ENCODE results near the gene MAD2L2. TPM values are rescaled to one million over a fixed set of nuclear protein-coding genes. Genes with fewer than 3 reads are reported as not detected.
"Not testable (repeated sequence)": the region's sequence is repeated elsewhere in the genome, so short reads cannot be mapped to it uniquely, and the experiment has no call there.

Gene MAD2L2
- total RNA-seq, 1 donor from 2014 or later, result 18.3 TPM

DNA sequence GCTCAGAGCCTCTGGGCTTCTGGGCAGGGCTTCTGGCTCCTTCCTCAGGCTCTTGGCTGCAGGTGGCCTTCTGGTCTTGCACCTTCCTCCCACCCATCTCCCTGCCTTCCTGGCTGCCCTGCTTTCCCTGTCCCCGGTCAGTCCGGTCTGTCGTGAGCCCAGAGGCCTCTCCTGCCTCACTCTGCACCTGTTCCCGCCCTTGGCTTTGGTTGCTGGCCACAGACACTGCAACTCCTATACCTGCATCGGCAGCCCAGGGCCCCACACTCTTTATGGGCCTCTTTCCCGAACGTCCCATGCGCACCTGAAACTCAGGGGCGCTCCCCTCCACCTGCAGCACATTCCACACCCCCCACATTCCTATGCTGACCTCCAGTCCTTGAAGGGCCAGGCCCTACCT is 34.6 kb downstream of the MAD2L2 start:
- Histone ChIP-seq H3K9me3 (no peaks in the 10 kb centered on the region), H3K4me1 (peaks cover 5 to 7% of the 10 kb centered on the region in 2 donors), H3K4me3 (no peak overlapping the region), H3K27ac (no peak overlapping the region), H3K27me3 (no peaks in the 10 kb centered on the region), H3K36me3 (no peaks in the 10 kb centered on the region)
- intact Hi-C loops (cut with DNase I), result no loop called here
- TF ChIP-seq, protein P1, sequence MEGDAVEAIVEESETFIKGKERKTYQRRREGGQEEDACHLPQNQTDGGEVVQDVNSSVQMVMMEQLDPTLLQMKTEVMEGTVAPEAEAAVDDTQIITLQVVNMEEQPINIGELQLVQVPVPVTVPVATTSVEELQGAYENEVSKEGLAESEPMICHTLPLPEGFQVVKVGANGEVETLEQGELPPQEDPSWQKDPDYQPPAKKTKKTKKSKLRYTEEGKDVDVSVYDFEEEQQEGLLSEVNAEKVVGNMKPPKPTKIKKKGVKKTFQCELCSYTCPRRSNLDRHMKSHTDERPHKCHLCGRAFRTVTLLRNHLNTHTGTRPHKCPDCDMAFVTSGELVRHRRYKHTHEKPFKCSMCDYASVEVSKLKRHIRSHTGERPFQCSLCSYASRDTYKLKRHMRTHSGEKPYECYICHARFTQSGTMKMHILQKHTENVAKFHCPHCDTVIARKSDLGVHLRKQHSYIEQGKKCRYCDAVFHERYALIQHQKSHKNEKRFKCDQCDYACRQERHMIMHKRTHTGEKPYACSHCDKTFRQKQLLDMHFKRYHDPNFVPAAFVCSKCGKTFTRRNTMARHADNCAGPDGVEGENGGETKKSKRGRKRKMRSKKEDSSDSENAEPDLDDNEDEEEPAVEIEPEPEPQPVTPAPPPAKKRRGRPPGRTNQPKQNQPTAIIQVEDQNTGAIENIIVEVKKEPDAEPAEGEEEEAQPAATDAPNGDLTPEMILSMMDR (IDR thresholded peaks at IDR 0.05), result no peak
- no peak for DNase-seq (ENCODE audit: low spot score in 2 of 2)

DNA sequence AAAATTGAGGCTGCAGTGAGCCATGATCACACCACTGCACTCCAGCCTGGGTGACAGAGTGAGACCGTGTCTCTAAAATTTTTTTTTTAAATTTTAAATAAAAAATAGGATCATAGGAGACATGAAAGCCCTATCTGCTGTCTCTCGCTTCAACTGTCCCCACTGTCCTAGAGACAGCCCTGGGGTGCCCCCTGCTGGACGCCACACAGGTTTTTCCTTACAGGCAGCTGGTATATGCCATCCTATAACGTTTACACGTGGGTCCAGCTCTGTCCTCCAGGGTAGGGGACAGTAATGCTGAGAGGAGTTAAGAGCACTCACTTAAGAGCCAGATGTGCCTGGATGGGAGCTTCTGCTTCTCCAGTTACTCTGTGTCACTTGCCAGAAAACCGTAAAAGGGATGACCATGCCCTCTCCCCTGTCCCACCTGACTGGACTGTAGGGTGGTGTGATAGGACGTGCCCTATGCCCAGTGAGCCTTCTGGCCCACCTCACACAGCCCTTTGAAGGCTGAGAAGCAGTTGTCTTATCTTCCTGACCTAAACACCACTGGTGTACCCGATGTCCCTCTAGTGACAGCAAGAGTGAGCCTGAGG is 35.2 kb downstream of the MAD2L2 start:
- Histone ChIP-seq H3K9me3 (no peaks in the 10 kb centered on the region), H3K36me3 (no peaks in the 10 kb centered on the region), H3K4me1 (peaks cover 5 to 6% of the 10 kb centered on the region in 2 donors), H3K4me3 (no peak overlapping the region), H3K27ac (no peak overlapping the region), H3K27me3 (no peaks in the 10 kb centered on the region)
- DNase-seq (ENCODE audit: low spot score in 2 of 2), result no peak
- TF ChIP-seq, protein P1 (IDR thresholded peaks at IDR 0.05), result peak; percentile 55 to 72 (median 58)
- intact Hi-C loops (cut with DNase I), result no loop called here

DNA sequence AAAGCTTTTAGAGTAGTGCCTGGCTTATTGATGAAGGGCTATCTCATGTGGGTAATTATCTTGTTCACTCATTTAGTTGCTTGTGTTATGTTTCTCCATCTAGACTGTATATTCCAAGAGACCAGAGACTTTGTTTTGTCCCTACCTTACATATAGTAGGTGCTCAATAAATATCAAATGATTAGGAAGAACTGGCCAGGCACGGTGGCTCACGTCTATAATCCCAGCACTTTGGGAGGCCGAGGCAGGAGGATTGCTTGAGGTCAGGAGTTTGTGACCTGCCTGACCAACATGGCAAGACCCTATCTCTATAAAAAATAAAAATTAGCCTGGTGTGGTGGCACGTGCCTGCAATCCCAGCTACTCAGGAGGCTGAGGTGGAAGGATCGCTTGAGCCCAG is 35.7 kb downstream of the MAD2L2 start:
- no peaks in the 10 kb centered on the region for H3K27me3 ChIP-seq
- H3K4me1 ChIP-seq, result peaks cover 1 to 5% of the 10 kb centered on the region in 2 donors
- intact Hi-C loops (cut with DNase I), result no loop called here
- no peaks in the 10 kb centered on the region for H3K36me3 ChIP-seq
- no peak for DNase-seq (ENCODE audit: low spot score in 2 of 2)
- no peak overlapping the region for H3K27ac ChIP-seq
- TF ChIP-seq, protein P1 (IDR thresholded peaks at IDR 0.05), result no peak
- no peak overlapping the region for H3K4me3 ChIP-seq
- H3K9me3 ChIP-seq, result no peaks in the 10 kb centered on the region

DNA sequence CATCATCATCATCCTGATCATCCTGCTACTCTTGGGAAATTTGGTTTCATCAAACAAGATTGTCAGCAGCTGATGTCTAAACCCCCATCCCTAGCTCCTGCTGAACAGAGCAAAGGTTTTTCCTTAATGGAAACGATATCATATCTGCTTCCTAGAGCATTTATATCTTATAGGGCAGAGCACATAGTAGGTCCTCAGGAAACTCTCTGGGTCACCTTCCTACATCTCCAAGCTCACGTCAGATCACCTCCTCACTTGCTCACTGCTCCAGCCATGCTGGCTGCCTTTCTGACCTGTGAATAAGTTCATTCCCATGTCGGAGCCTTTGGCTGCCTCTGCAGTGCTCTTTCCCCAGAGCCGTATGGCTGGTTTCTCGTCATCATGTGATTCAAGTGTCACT is 37.2 kb downstream of the MAD2L2 start:
- Histone ChIP-seq H3K4me1 (peaks cover 0 to 2% of the 10 kb centered on the region in 2 donors), H3K9me3 (no peaks in the 10 kb centered on the region), H3K27me3 (no peaks in the 10 kb centered on the region), H3K27ac (no peak overlapping the region), H3K4me3 (no peak overlapping the region), H3K36me3 (no peaks in the 10 kb centered on the region)
- intact Hi-C loops (cut with DNase I), result loop anchor here (2.0 to 5.0 kb wide), 2 partner anchors 403 to 1151 kb away; no protein-coding TSS in a partner anchor
- TF ChIP-seq, protein P1 (IDR thresholded peaks at IDR 0.05), result no peak
- DNase-seq (ENCODE audit: low spot score in 2 of 2), result no peak

DNA sequence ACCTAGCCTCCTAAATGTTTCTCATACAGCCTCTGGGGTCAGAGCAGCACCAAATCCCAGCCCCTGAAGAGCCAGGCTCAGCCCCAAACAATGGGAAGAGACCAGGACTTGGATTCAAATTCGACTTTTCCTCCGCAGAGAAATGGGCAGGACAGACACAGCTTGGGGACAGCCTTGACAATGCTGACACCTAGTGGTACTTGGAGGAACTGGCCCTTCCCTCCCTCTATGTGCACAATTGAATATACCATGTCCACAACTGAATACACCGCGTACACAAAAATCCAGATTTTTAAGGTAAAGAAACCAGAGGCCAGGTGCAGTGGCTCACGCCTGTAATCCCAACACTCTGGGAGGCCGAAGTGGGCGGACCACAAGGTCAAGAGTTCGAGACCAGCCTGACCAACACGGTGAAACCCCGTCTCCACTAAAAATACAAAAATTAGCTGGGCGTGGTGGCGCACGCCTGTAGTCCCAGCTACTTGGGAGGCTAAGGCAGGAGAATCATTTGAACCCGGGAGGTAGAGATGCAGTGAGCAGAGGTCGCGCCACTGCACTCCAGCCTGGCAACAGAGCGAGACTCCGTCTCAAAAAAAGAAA is 38.4 kb downstream of the MAD2L2 start:
- intact Hi-C loops (cut with DNase I), result loop anchor here (1.0 to 5.0 kb wide), 3 partner anchors 402 to 1150 kb away; no protein-coding TSS in a partner anchor
- not testable (repeated sequence) for H3K27me3 ChIP-seq; DNase-seq (ENCODE audit: low spot score in 2 of 2); H3K27ac ChIP-seq; H3K36me3 ChIP-seq; H3K9me3 ChIP-seq; H3K4me1 ChIP-seq; H3K4me3 ChIP-seq
- TF ChIP-seq, protein P1 (IDR thresholded peaks at IDR 0.05), result peak; percentile 88 to 98 (median 97)
